Gastrocnemius medialis (tissue), 4 donors: Measurements from ENCODE around the gene GPNMB.

Experiments used
- CTCF ChIP-seq, 5 experiments: fragments of 450-650 bp in 3 of 5; fragments of 200-600 bp in 2 of 5; sonication (generic) in 2 of 5; IDR thresholded peaks in 4 of 5; conservative IDR thresholded peaks in 1 of 5; 1 replicate in 4 of 5; 2 replicates in 1 of 5; pipeline ENCODE4 v1.5.1; 2016 to 2019; ENCODE audit warnings: antibody characterized with exemption in 5 of 5, mild to moderate bottlenecking in 3 of 5, moderate library complexity in 3 of 5
- POLR2A ChIP-seq, 2 donors: fragments of 450-650 bp; IDR thresholded peaks; one replicate each; pipeline ENCODE4 v1.6.1; 2017; ENCODE audit warnings: antibody characterized with exemption in 2 of 2, mild to moderate bottlenecking in 2 of 2, moderate library complexity in 2 of 2

- no peak for TF ChIP-seq CTCF (IDR thresholded peaks at IDR 0.05 in 4 of 5, conservative IDR thresholded peaks at IDR 0.05 in 1 of 5)
- no peak for TF ChIP-seq POLR2A (IDR thresholded peaks at IDR 0.05)
Measured at GRCh38 chr7:23260371-23260770, 13.8 kb downstream of the GPNMB start.
